Heart right ventricle (tissue), 16 donors: ENCODE results near the gene RIC1. TPM values are rescaled to one million over a fixed set of nuclear protein-coding genes. Genes with fewer than 3 reads are reported as not detected.

Experiments
- ATAC-seq, 8 donors: fragments of 200-7000 bp; cut with Tn5 transposase; one replicate each; pipeline ENCODE4 v1.9.1; 2020; ENCODE audit warnings: mild to moderate bottlenecking in 8 of 8, moderate library complexity in 8 of 8, moderate number of reproducible peaks in 1 of 8
- DNase-seq, 2 donors: peaks; one replicate each; pipeline ENCODE4 v3.0.0-alpha.2; 2020
- H3K27ac ChIP-seq, 10 donors: fragments of 200-600 bp; sonication (generic) in 2 of 10; one replicate each; pipeline versions ENCODE4 v1.5.0 to v1.8.0; 2020 to 2022; ENCODE audit warnings: mild to moderate bottlenecking in 3 of 10
- H3K27me3 ChIP-seq, 7 donors: fragments of 200-600 bp; one replicate each; pipeline ENCODE4 v1.8.0; 2021 to 2022; ENCODE audit warnings: mild to moderate bottlenecking in 2 of 7
- H3K36me3 ChIP-seq, 9 donors: fragments of 200-600 bp; sonication (generic) in 1 of 9; one replicate each; pipeline versions ENCODE4 v1.5.0 to v1.8.0; 2020 to 2022; ENCODE audit warnings: mild to moderate bottlenecking in 2 of 9
- H3K4me1 ChIP-seq, 9 donors: fragments of 200-600 bp; sonication (generic) in 1 of 9; one replicate each; pipeline versions ENCODE4 v1.5.0 to v1.8.0; 2020 to 2022; ENCODE audit warnings: mild to moderate bottlenecking in 4 of 9
- H3K4me3 ChIP-seq, 10 donors: fragments of 200-600 bp; sonication (generic) in 2 of 10; one replicate each; pipeline versions ENCODE4 v1.5.0 to v1.8.0; 2020 to 2022; ENCODE audit warnings: mild to moderate bottlenecking in 7 of 10, moderate library complexity in 2 of 10
- H3K9me3 ChIP-seq, 11 donors: fragments of 200-600 bp in 10 of 11; sonication (generic) in 2 of 11; one replicate each; pipeline versions ENCODE4 v1.5.0 to v1.8.0; 2013 to 2022; ENCODE audit warnings: mild to moderate bottlenecking in 2 of 11, control low read depth in 1 of 11, moderate library complexity in 1 of 11
- CTCF ChIP-seq, 9 donors: fragments of 200-600 bp; sonication (generic) in 2 of 9; IDR thresholded peaks; one replicate each; pipeline versions ENCODE4 v1.5.0 to v1.8.0; 2021 to 2022; ENCODE audit warnings: antibody characterized with exemption in 9 of 9, mild to moderate bottlenecking in 5 of 9, moderate library complexity in 1 of 9
- WGBS, 2 donors: extraction: QIAGEN DNeasy Blood & Tissue Kit; methylation state at CpG; one replicate each; pipeline ENCODE4 v1.1.7; 2013; ENCODE audit warnings: inconsistent platforms in 1 of 2; 5-methylcytosine and 5-hydroxymethylcytosine counted together
- intact Hi-C, 10 donors: fragments of 100-400 bp; cut with DNase I; formaldehyde crosslinking; loops; one replicate each; pipeline versions ENCODE4 v1.11.1 to v1.14.2; 2022
- polyA plus RNA-seq, 2 donors: library from polyadenylated mRNA; stranded (reverse); fragments of 200-250 nt; gene quantifications; one replicate each; pipeline ENCODE4 v1.2.3, GENCODE V29; 2013
- total RNA-seq, 10 donors: library from RNA; stranded (reverse); fragmentation: NEBNext Ultra II Directional in 3 of 10; extraction: Animal tissue kit (Norgen Biotek cat#: 25700) in 3 of 10; gene quantifications; one replicate each; pipeline versions ENCODE4 v1.2.1 to v1.2.4, GENCODE V29; 2021 to 2023
- donor health status: Arrhythmogenic right ventricular cardiomyopathy.
- donor health status: ischemic (EF 13 %, LVEDD 7.1; RV severe dilation, severe dysfunction).
- donor health status: healthy with polysubstance abuse.
- donor health status: DM: no; HTN: yes; CAD: no.
- donor health status: DM: no; HTN: no; CAD: no.
- donor health status: ischemic (EF 25% LVEDD 6.9; RV normal size, moderate dysfunction).
- donor health status: ischemic (EF 25% LVEDD 5.7; RV mildly dilated, moderate dysfunction).
- donor health status: healthy.
- donor health status: DM: yes; HTN: yes; CAD: no.
- donor health status: Ischemic cardiomyopathy.
- donor health status: ischemic (EF 35%, LVEDD 5.7; RV mildly dilated, moderate dysfunction).
- donor health status: nonischemic (EF 11% LVEDD 7.7; RV severe dilation, severe dysfunction).
- donor health status: DM: yes; HTN: yes; CAD: no.
- donor health status: PGD.
- donor health status: ischemic (EF 29% LVEDD 5.4; RV normal size, mild dysfunction).
- donor health status: nonischemic (EF 23%, LVEDD 6.1; RV moderate dilation, normal function).

RIC1 gene
- total and polyA plus RNA-seq, 12 donors, result 2.5 to 13.8 (median 8.3) TPM

DNA sequence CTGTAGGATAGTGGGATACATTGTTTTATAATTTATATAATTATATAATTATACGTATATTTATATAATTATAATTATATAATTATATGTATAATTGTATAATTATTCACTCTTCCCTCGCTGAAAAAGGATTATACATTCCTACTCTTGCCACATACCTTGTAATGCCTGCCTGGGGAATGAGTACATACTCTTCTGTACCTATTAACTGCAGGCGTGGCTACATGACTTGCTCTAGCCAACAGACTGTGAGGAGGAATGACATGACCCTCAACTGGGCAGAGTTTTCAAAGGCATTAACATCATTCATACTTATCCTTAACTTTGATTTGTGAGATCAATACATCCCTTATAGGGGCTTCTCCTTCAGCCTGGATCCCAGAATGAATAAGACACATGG is 184.9 kb downstream of the RIC1 start:
- no peak for TF ChIP-seq CTCF (IDR thresholded peaks at IDR 0.05)
- no peak for ATAC-seq
- no peaks in the 10 kb centered on the region for H3K27me3 ChIP-seq
- intact Hi-C loops, result no loop called here
- no peaks in the 10 kb centered on the region for H3K4me1 ChIP-seq
- no peaks in the 10 kb centered on the region for H3K9me3 ChIP-seq
- no peak overlapping the region for H3K27ac ChIP-seq
- DNase-seq, result no peak
- no peak overlapping the region for H3K4me3 ChIP-seq
- H3K36me3 ChIP-seq, result peaks cover 0 to 86% (median 10%) of the 10 kb centered on the region in 9 donors
- WGBS, 2 donors, result 93% methylated on average over 3 of the region's 3 CpGs

GRCh38 chr9:5815461-5815860 is 186.6 kb downstream of the RIC1 start:
- no peak for TF ChIP-seq CTCF (IDR thresholded peaks at IDR 0.05)
- no peaks in the 10 kb centered on the region for H3K27me3 ChIP-seq
- no peak overlapping the region for H3K27ac ChIP-seq
- no peaks in the 10 kb centered on the region for H3K9me3 ChIP-seq
- H3K4me1 ChIP-seq, result no peaks in the 10 kb centered on the region
- 79 to 80% methylated on average over 1 of the region's 1 CpG for WGBS, 2 donors
- no peak overlapping the region for H3K4me3 ChIP-seq
- DNase-seq (no peak), ATAC-seq (no peak)
- intact Hi-C loops, result no loop called here
- peaks cover 0 to 82% (median 4%) of the 10 kb centered on the region in 9 donors for H3K36me3 ChIP-seq

DNA sequence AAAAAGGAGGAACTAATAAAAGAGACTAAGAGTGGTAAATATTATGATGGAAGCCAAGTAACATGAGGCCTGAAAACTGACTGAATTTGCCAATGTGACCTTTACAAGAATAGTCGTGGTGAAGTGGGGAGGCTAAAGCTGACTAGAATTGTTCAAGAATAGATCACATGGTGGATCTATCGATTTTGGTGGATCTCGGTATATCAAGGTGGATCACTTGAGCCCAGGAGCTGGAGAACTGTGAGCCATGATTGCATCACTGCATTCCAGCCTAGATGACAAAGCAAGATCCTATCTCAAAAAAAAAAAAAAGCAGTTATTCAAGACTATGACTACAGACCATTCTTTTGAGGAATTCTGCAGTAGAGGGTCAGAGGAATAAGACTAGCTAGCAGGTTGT is 189.0 kb downstream of the RIC1 start:
- WGBS, 2 donors, result 89 to 90% methylated on average over 3 of the region's 3 CpGs
- Histone ChIP-seq H3K9me3 (no peaks in the 10 kb centered on the region), H3K4me1 (no peaks in the 10 kb centered on the region), H3K4me3 (no peak overlapping the region), H3K36me3 (peaks cover 0 to 81% (median 14%) of the 10 kb centered on the region in 9 donors), H3K27me3 (no peaks in the 10 kb centered on the region), H3K27ac (no peak overlapping the region)
- intact Hi-C loops, result loop anchor here in 1 of 10 donors (1.0 kb wide), 1 partner anchor 34 kb away; no protein-coding TSS in a partner anchor
- TF ChIP-seq CTCF (IDR thresholded peaks at IDR 0.05), result no peak
- no peak for ATAC-seq
- DNase-seq, result no peak

DNA sequence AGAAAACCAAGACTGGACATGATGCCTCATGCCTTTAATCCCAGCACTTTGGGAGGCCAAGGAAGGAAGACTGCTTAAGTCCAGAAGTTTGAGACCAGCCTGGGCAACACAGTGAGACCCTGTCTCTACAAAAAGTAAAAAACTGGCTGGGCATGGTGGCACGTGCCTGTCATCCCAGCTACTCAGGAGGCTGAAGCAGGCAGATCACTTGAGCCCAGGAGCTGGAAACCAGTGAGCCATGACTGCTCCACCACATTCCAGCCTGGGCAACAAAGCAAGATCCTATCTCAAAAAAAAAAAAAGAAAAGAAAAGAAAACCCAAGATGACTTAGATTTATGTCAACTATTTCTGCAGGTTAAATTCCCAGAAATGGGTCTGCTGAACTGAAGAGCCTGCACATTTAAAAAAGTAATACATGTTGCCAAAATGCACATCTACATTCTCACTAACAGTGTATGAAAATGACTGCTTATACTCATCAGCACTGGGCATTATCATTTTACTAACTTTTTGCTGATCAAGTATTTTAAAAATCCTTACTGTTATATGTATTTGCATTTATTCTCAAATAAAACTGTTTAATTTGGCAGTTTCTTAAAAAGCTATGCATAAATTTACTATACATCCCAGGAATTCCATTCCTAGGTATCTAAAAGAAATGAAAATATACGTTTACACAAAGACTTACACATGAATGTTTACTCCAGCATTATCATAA is 189.7 kb downstream of the RIC1 start:
- H3K36me3 ChIP-seq, result peaks cover 0 to 81% (median 14%) of the 10 kb centered on the region in 9 donors
- no peaks in the 10 kb centered on the region for H3K4me1 ChIP-seq
- H3K27me3 ChIP-seq, result no peaks in the 10 kb centered on the region
- ATAC-seq (no peak), DNase-seq (no peak)
- no peak overlapping the region for H3K4me3 ChIP-seq
- H3K27ac ChIP-seq, result no peak overlapping the region
- WGBS, 2 donors, result 89 to 97% methylated on average over 2 of the region's 2 CpGs
- intact Hi-C loops, result no loop called here
- TF ChIP-seq CTCF (IDR thresholded peaks at IDR 0.05), result no peak
- no peaks in the 10 kb centered on the region for H3K9me3 ChIP-seq
